SJSA1 (cell line): Measurements from ENCODE around the gene GRIN2D. TPM values are rescaled to one million over a fixed set of nuclear protein-coding genes. Genes with fewer than 3 reads are reported as not detected.
"Not testable (repeated sequence)": the region's sequence is repeated elsewhere in the genome, so short reads cannot be mapped to it uniquely, and the experiment has no call there.

Experiments
- DNase-seq, 2 experiments: peaks; one replicate each; pipeline ENCODE4 v3.0.0-alpha.2; 2015 to 2020; ENCODE audit warnings: low spot score in 2 of 2, low read depth in 1 of 2
- H3K27ac ChIP-seq: fragments of 250-450 bp; sonication (Bioruptor Pico); 2 replicates; pipeline ENCODE4 v1.5.1; 2020; ENCODE audit warnings: mild to moderate bottlenecking, moderate library complexity
- H3K27me3 ChIP-seq: fragments of 250-450 bp; sonication (Bioruptor Pico); replicated peaks from 2 replicates; pipeline ENCODE4 v1.5.1; 2020; ENCODE audit warnings: mild to moderate bottlenecking, moderate library complexity
- H3K36me3 ChIP-seq: fragments of 250-450 bp; sonication (Bioruptor Pico); 2 replicates; pipeline ENCODE4 v1.5.1; 2020; ENCODE audit warnings: mild to moderate bottlenecking
- H3K4me1 ChIP-seq: fragments of 250-450 bp; sonication (Bioruptor Pico); replicated peaks from 2 replicates; pipeline ENCODE4 v1.6.1; 2021; ENCODE audit warnings: mild to moderate bottlenecking
- H3K4me3 ChIP-seq: fragments of 250-450 bp; sonication (Bioruptor Pico); 2 replicates; pipeline ENCODE4 v1.5.1; 2020; ENCODE audit warnings: mild to moderate bottlenecking
- H3K9me3 ChIP-seq: fragments of 250-450 bp; sonication (Bioruptor Pico); replicated peaks from 2 replicates; pipeline ENCODE4 v1.5.1; 2020; ENCODE audit warnings: mild to moderate bottlenecking
- total RNA-seq: library from RNA; depleted of rRNA; stranded (reverse); fragments of >200 nt; shearing (Covaris generic); gene quantifications from 2 replicates; pipeline ENCODE4 v1.2.3, GENCODE V29; 2014

The GRIN2D gene
- total RNA-seq, 1 experiment from 2014 or later, result 0.05 TPM

GRCh38 chr19:48363500-48363809 is 30.0 kb upstream of the GRIN2D start:
- peak overlapping the region; percentile 41 for H3K4me3 ChIP-seq
- no peaks in the 10 kb centered on the region for H3K36me3 ChIP-seq
- H3K27me3 ChIP-seq, result no peaks in the 10 kb centered on the region
- peak overlapping the region; percentile 54 for H3K27ac ChIP-seq
- peaks cover 11% of the 10 kb centered on the region for H3K4me1 ChIP-seq
- DNase-seq, result no peak
- no peaks in the 10 kb centered on the region for H3K9me3 ChIP-seq

DNA sequence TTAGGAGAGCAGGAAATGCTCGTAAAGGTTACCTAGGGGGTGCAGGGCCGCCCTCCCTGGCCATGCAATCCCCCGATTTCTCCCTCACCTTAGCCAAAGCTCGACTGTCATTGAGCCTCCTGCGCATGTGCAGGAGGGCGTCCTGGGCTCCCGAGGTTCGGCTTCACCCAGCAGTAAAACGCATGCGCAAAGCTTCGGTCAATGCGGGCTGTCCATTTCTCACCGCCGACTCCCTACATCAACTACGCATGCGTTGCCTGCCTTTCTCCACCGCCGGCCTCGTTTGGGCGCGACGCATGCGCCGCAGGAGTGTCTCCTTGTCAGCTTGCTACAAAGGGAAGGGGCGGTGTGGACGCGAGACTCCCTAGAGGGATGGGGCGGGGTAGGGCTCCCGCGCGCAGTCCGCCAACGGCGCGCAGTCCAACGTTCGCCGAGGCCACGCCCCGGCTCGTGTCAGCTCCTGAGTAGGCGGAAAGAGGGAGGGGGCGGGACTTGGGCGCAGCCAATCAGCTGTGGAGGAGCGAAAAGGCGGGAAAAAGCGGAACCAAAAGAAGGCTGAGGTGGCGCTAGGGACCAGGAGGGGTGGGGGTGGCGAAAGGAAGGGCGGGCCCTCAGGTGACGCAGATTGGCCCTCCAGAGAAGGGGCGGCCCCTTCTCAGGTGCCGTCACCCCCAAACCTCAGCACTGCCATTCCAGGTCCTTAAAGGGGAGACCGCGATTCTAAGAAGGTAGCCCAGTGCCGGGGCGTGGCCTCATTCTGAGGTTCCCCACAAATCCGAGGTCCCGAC is 29.5 kb upstream of the GRIN2D start, which contains the start of the genes SYNGR4 and TMEM143:
TSS of gene SYNGR4 (plus strand) at position 558 of the 788 bp plus-strand sequence. CDS start 1,476 bp downstream, outside the sequence.
TSS of gene TMEM143 (minus strand) at position 131 of the 788 bp plus-strand sequence. CDS start at position 111, 20 bp downstream.
- DNase-seq, result peak; percentile 99
- Histone ChIP-seq H3K36me3 (no peaks in the 10 kb centered on the region), H3K27ac (peak within 1 kb of the TSS; percentile 54), H3K9me3 (no peaks in the 10 kb centered on the region), H3K27me3 (no peaks in the 10 kb centered on the region), H3K4me1 (peaks cover 11% of the 10 kb centered on the region), H3K4me3 (peak within 1 kb of the TSS; percentile 41)

DNA sequence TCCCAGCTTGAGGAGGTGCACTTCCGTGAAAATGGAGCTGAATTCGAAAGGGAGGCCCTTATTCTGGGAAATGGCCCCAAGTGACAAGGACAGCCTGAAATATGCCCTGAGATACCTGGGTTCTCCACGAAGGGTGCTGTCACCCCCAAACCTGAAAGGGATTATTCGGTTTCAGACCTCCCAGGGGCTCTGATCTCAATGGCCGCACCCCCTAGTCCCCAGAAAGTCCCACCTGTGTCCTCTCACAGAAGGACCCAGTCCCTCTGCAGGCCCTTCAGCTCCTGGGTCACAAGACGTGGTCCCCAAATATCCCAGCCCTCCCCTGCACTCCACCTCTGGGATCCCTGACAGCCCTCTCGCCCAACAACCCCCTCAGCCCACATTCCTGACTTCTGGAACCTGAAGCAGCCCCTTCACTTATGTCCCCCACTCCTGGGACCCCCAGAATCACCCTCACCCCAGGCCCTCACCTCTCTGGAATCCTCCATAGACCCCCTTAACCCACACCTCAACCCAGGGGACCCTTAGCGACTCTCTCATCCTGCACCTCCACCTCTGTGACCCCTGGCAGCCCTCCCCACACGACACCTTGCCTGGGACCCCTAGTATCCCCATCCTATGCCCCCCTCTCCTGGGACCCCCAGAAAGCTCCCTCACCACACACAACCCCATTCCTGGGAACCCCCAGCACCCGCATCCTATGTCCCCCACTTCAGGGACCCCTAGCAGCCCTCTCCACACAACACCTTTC is 28.7 kb upstream of the GRIN2D start:
- Histone ChIP-seq H3K4me3 (peak overlapping the region; percentile 41; the same call in 1 of the 2 replicates), H3K36me3 (no peaks in the 10 kb centered on the region), H3K9me3 (no peaks in the 10 kb centered on the region), H3K27ac (peak overlapping the region; percentile 54), H3K27me3 (no peaks in the 10 kb centered on the region), H3K4me1 (peaks cover 11% of the 10 kb centered on the region)
- DNase-seq, result no peak

DNA sequence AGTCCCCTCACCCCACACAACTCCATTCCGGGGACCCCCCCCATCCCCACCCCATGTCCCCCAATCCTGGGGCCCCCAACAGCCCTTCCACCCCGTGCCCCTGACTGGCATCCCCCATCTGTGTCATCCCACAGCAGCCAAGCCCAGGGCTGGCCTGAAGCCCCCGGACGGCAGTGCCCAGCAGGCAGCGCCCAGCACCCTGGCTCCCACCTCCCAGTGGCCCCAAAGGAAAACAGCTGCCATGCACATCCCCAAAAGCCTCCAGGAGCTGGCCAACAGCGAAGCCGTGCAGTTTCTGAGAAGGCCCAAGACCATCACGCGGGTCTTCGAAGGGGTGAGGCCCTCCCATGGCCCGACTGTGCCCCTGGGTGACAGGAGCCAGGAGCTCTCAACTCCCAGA is 27.9 kb upstream of the GRIN2D start:
- Histone ChIP-seq H3K9me3 (no peaks in the 10 kb centered on the region), H3K4me3 (no peak overlapping the region), H3K27me3 (no peaks in the 10 kb centered on the region), H3K36me3 (no peaks in the 10 kb centered on the region), H3K4me1 (peaks cover 11% of the 10 kb centered on the region), H3K27ac (no peak overlapping the region)
- no peak for DNase-seq

DNA sequence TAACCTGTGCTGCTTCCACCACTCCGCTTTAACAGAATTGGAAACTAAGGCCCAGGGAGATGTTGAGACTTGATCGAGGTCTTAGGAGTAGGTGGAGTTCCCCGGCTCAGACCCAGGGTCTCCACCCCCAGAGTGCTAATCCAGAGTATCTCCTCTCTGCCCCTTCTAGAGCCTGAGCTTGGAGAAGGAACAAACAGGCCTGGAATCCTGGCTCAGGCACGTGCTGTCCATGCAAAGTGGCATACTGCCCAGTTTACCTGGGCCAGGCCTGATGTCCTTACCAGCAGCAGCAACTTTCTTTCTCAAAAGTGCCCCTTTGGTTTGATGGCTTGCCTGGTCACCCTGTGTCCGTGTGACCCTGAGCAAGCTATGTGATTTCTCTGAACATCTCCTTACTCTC is 25.6 kb upstream of the GRIN2D start:
- H3K9me3 ChIP-seq, result no peaks in the 10 kb centered on the region
- no peaks in the 10 kb centered on the region for H3K36me3 ChIP-seq
- H3K27ac ChIP-seq, result no peak overlapping the region
- H3K27me3 ChIP-seq, result no peaks in the 10 kb centered on the region
- peaks cover 11% of the 10 kb centered on the region for H3K4me1 ChIP-seq
- DNase-seq, result no peak
- H3K4me3 ChIP-seq, result no peak overlapping the region

DNA sequence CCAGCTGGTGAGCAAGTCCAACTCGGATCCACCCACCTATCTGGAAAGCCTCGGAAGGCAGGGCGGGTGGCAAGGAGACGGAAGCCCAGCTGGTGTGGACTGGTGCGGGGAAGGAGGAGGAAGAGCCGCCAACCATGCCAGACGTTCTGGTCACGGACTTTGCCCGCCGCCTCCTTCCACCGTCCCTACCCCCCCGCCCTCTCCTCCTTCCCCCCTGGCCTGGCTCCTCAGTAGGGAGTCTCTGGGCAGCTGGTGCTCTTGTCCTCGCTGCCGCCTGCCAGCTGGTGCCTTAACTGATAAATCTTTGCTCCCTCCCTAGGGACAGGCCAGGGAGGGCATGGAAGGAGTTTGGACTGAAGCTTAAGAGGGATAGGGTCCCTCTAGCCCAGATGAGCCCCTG is 24.5 kb upstream of the GRIN2D start:
- no peak overlapping the region for H3K4me3 ChIP-seq
- H3K9me3 ChIP-seq, result no peaks in the 10 kb centered on the region
- no peak overlapping the region for H3K27ac ChIP-seq
- no peak for DNase-seq
- peaks cover 5% of the 10 kb centered on the region for H3K4me1 ChIP-seq
- H3K27me3 ChIP-seq, result no peaks in the 10 kb centered on the region
- H3K36me3 ChIP-seq, result no peaks in the 10 kb centered on the region

GRCh38 chr19:48370955-48371354 is 22.5 kb upstream of the GRIN2D start:
- H3K4me3 ChIP-seq, result no peak overlapping the region
- no peak overlapping the region for H3K27ac ChIP-seq

GRCh38 chr19:48371367-48371766 is 22.1 kb upstream of the GRIN2D start:
- Histone ChIP-seq H3K27me3 (no peaks in the 10 kb centered on the region), H3K27ac (no peak overlapping the region), H3K4me1 (no peaks in the 10 kb centered on the region), H3K9me3 (no peaks in the 10 kb centered on the region), H3K36me3 (no peaks in the 10 kb centered on the region), H3K4me3 (no peak overlapping the region)
- no peak for DNase-seq

More at GRCh38 chr19:48370955-48371354, 22.5 kb upstream of the GRIN2D start:
- no peaks in the 10 kb centered on the region for H3K9me3 ChIP-seq
- no peaks in the 10 kb centered on the region for H3K4me1 ChIP-seq
- H3K36me3 ChIP-seq, result no peaks in the 10 kb centered on the region
- no peaks in the 10 kb centered on the region for H3K27me3 ChIP-seq
- DNase-seq, result no peak

- not testable (repeated sequence) for H3K9me3 ChIP-seq, H3K36me3 ChIP-seq, H3K4me3 ChIP-seq, DNase-seq, H3K27me3 ChIP-seq, H3K27ac ChIP-seq, H3K4me1 ChIP-seq
Measured at GRCh38 chr19:48371771-48372170, 21.7 kb upstream of the GRIN2D start.

- no peaks in the 10 kb centered on the region for H3K36me3 ChIP-seq
- H3K4me1 ChIP-seq, result no peaks in the 10 kb centered on the region
- no peak overlapping the region for H3K27ac ChIP-seq
- no peak overlapping the region for H3K4me3 ChIP-seq
- no peak for DNase-seq
- no peaks in the 10 kb centered on the region for H3K27me3 ChIP-seq
- H3K9me3 ChIP-seq, result no peaks in the 10 kb centered on the region
Measured at GRCh38 chr19:48372904-48373303, 20.6 kb upstream of the GRIN2D start.

- H3K27ac ChIP-seq, result no peak overlapping the region
- H3K4me1 ChIP-seq, result no peaks in the 10 kb centered on the region
- no peak overlapping the region for H3K4me3 ChIP-seq
- no peaks in the 10 kb centered on the region for H3K36me3 ChIP-seq
- H3K9me3 ChIP-seq, result no peaks in the 10 kb centered on the region
- H3K27me3 ChIP-seq, result no peaks in the 10 kb centered on the region
- no peak for DNase-seq
Measured at GRCh38 chr19:48373567-48373966, 19.9 kb upstream of the GRIN2D start.

GRCh38 chr19:48378194-48378570 is 15.3 kb upstream of the GRIN2D start:
- Histone ChIP-seq H3K9me3 (no peaks in the 10 kb centered on the region), H3K4me3 (no peak overlapping the region), H3K4me1 (no peaks in the 10 kb centered on the region), H3K27me3 (no peaks in the 10 kb centered on the region), H3K36me3 (peaks cover 17% of the 10 kb centered on the region), H3K27ac (no peak overlapping the region)
- no peak for DNase-seq

GRCh38 chr19:48379058-48379457 is 14.4 kb upstream of the GRIN2D start:
- Histone ChIP-seq H3K4me3 (no peak overlapping the region), H3K27ac (no peak overlapping the region), H3K4me1 (no peaks in the 10 kb centered on the region), H3K36me3 (peaks cover 26% of the 10 kb centered on the region), H3K9me3 (no peaks in the 10 kb centered on the region), H3K27me3 (no peaks in the 10 kb centered on the region)
- no peak for DNase-seq

DNA sequence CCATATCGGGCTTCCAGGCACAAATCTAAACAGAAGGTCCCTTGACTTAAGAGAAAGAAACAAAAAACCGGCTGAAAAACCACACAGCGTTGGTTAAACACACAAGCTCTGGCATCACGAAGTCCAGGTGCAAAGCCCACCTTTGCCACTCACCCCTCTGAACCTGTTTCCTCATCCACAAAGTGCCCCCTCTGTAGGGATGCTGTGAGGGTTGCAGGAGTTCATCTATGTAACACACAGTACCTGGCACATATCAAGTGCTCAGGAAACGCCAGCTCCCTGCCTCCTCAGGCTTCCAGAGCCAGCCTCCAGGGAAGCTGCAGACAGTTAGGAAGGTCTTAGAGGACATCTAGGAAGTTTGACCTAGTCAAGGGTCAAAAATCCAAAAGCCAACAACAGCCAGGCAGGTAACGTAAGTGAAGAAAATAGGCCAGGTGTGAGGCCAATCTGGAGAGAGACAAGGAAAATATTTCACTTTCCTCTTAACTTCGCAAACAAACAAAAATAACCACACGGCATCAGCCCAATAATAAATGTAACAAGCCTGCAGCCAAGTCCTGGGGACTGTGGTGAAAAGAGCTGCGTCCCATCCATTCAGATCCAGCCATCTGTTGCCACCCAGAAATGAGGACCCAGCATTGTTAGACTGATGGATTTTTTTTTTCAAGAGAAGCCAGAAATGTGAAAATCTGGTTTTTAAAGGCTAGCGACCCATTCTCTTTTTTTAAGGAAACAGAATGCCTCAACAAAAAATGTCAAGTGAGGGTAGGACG is 12.1 kb upstream of the GRIN2D start:
- Histone ChIP-seq H3K4me3 (no peak overlapping the region), H3K4me1 (no peaks in the 10 kb centered on the region), H3K36me3 (peaks cover 49% of the 10 kb centered on the region), H3K27ac (no peak overlapping the region), H3K27me3 (no peaks in the 10 kb centered on the region), H3K9me3 (no peaks in the 10 kb centered on the region)
- DNase-seq, result no peak
